GM12875 (cell line): ENCODE results near the gene RGS3.

Source experiments
- H3K4me3 ChIP-seq: one replicate; pipeline ENCODE4 v1.5.1; 2011; ENCODE audit warnings: low read depth, low read length, control low read depth
- TF ChIP-seq, protein P1 (sequence below): IDR thresholded peaks from 2 replicates; pipeline ENCODE4 v1.5.1; 2011; ENCODE audit warnings: low read depth, mild to moderate bottlenecking, control low read depth, inconsistent platforms, low read length, moderate library complexity, borderline replicate concordance; ENCODE audit not compliant: insufficient read depth

The RGS3 gene

DNA sequence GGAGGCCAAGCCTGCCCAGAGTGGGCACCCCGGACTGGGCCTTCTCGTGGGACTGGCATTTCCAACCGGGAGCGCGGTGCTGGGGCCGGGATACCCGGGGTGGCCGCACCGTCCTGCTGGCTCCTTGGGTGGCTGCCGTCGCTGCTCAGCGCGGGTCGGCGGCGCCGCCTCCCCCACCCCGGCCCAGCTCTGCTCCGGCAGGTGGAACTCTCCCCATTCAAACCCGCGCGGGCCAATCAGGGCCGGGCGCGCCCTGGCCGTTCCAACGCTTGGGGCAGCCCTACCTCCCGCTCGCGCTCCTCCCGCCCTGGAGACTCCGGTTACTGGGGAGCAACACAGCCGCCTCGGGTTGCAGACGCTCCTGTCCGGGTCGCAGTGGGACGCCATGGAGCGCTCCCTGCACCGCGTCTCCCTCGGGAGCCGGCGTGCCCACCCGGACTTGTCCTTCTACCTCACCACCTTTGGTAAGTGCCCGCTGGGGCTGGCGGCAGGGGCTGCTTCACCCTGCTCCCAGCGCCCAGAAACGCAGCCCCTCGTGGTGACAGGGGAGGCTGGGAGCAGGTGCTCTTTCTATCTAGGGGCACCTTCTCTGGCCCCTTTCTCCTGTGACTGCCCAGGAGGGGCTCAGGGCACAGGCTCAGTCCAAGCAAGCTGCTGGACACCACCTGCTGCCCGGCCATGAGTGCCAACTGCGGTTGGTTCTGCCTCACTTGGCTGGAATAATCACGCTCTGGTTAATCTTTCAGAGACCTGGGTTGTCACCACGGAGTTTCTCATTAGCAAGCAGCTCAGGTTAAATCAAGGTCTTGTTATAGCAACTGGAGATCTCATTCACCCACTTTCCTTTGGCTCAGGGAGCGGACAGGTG lies at the start of gene RGS3:
TSS of gene RGS3 (plus strand) at position 310 of the 868 bp plus-strand sequence. CDS start at position 386, 76 bp downstream.
- TF ChIP-seq, protein P1, sequence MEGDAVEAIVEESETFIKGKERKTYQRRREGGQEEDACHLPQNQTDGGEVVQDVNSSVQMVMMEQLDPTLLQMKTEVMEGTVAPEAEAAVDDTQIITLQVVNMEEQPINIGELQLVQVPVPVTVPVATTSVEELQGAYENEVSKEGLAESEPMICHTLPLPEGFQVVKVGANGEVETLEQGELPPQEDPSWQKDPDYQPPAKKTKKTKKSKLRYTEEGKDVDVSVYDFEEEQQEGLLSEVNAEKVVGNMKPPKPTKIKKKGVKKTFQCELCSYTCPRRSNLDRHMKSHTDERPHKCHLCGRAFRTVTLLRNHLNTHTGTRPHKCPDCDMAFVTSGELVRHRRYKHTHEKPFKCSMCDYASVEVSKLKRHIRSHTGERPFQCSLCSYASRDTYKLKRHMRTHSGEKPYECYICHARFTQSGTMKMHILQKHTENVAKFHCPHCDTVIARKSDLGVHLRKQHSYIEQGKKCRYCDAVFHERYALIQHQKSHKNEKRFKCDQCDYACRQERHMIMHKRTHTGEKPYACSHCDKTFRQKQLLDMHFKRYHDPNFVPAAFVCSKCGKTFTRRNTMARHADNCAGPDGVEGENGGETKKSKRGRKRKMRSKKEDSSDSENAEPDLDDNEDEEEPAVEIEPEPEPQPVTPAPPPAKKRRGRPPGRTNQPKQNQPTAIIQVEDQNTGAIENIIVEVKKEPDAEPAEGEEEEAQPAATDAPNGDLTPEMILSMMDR, result no peak
- H3K4me3 ChIP-seq, result no peak within 1 kb of the TSS

DNA sequence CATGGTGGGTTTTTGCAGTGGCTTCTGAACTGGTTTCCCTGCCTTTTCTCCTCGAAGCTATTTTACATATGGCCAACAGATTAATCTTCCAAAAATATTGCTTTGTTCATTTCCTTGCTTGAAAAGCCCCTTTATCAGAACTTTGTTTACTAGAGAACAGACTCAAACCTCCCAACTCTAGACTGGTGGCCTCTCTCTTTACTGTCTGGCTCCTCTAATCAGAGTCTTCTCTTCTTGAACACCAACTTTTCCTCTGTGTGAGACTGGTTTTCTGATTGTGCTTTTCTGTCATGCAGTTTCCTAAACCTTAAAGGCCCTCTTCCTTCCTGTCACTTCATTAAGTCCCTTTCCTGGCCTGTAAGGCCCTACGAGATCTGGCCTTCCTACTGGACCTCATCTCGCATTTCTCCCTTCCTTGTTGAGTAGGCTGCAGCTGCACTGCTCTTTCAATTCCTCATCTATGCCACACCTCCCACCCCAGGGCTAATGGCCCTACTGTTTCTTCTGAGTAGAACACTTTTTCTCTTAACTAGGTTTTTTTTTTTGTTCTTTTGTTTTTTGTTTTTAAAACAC lies 47.3 kb upstream of the RGS3 start:
- H3K4me3 ChIP-seq, result no peak overlapping the region
- TF ChIP-seq, protein P1, result no peak

DNA sequence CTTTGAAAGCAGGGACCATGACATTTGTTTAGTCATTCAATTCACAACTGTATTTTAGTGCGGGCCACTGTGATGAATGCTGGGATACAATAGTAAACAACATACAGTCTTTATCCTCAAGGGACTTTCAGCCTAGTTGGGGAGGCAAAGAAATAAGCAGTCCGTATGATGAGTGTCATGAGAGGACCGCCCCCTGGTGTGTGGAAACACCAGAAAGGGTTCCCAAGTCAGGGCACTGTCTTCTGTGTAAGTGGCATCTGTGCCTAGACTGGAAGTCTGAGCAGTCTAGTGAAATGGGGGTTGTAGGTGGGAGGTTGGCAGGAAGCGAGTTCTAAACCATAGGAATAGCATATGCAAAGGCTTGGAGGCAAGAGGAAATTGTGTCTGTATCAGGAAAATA lies 46.2 kb upstream of the RGS3 start:
- TF ChIP-seq, protein P1, result no peak

DNA sequence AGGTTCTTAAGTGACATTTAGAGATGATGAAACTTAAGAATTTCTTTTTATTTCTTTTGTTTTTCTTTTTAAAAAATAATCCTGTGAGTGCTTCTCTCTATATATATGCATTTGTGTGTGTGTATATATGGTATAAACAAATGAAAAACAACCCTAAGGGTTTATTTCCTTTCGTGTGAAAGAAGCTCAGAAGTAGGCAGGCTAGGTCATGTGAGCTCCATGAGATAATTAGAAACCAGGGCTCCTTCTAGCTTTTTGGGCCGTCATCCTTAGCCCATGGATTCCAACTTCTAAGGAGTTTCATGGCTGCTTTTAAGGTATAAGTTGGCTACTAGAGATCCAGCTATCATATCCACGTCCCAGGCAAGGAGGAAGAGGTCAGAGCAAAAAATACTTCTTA lies 41.8 kb upstream of the RGS3 start:
- TF ChIP-seq, protein P1, result no peak
- H3K4me3 ChIP-seq, result no peak overlapping the region

More for the DNA sequence above, 46.2 kb upstream of the RGS3 start:
- H3K4me3 ChIP-seq, result no peak overlapping the region

DNA sequence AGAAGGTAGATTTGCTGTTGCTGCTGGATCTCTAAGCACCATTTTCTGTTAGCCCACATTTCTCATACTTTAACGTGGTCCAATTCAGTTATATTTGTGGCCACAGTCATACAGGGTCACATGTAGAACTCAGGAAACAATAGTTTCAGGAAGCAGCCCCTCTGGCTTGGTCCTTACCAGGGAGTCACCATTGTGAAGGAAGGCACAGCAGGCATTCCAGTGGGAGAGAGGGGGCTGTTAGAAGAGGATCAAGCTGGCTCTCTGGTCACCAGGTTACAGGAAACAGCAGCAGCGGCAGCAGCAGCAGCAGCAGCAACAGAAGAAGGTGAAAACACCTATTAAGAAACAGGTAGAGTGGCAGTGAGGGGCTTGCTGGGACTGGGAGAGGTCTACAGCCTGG lies 38.5 kb upstream of the RGS3 start:
- no peak overlapping the region for H3K4me3 ChIP-seq
- TF ChIP-seq, protein P1, result no peak

DNA sequence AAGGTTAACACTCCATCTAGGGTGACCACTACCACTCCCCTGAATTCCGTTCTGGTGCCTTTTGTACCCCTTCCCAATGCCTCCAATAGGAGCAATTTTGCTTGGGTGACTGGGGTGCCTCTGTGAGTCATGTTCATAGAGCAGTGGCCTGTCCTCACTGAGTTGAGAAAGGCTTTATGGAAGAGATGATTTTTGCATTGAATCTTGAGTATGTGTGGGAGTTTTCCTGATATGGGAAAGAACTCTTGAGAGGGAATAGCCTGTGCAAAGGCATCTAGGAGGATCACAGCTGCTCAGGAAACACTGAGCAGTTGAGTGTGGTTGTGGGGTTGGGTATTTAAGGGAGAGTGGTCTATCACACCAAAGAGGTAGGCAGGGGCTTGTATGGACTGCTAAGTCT lies 36.8 kb upstream of the RGS3 start:
- H3K4me3 ChIP-seq, result no peak overlapping the region
- TF ChIP-seq, protein P1, result no peak

DNA sequence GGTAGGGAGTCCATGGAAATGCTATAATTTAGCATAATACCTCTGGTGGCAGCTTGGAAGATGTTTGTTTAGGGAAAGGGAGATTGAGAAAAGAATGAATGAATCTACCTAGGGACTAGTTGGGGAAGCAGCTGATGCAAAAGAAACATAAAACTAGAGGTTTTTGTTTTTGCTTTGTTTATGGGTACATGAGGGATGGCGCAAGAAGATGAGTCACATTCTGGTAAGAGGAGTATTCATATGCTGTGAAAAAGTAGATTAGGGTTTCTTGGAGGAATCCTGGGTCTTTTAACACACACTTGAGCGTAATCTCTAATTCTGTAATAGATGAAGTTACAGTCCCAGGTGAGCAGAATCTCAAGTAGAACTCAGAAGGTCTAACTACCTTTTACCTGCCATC lies 35.9 kb upstream of the RGS3 start:
- TF ChIP-seq, protein P1, result no peak
- no peak overlapping the region for H3K4me3 ChIP-seq
